A549 (cell line): ENCODE measurements around the gene NFIA.

ENCODE experiments used
- EP300 ChIP-seq, 2 experiments: fragments of >200 bp; sonication (Bioruptor Twin); formaldehyde crosslinking; IDR thresholded peaks; 2 replicates in 1 of 2; 3 replicates in 1 of 2; pipeline ENCODE4 v1.6.1; 2016 to 2017
- HDAC2 ChIP-seq: fragments of 200-600 bp; sonication (generic); IDR thresholded peaks from 2 replicates; pipeline ENCODE4 v1.6.1; 2016
- MAZ ChIP-seq: fragments of 150-350 bp; IDR thresholded peaks from 2 replicates; pipeline ENCODE4 v1.6.1; 2014; ENCODE audit warnings: antibody characterized with exemption, low read depth, low read length, borderline replicate concordance
- POLR2A ChIP-seq: IDR thresholded peaks from 2 replicates; pipeline ENCODE4 v1.6.1; 2012; ENCODE audit warnings: mild to moderate bottlenecking, low read length
- TF ChIP-seq, protein P1 (sequence below): fragments of >200 bp; sonication (Bioruptor Twin); formaldehyde crosslinking; IDR thresholded peaks from 3 replicates; pipeline ENCODE4 v1.5.1; 2016

GRCh38 chr1:61170328-61171238 lies 88.2 kb downstream of the NFIA start:
- TF ChIP-seq HDAC2 (no peak), MAZ (no peak), POLR2A (no peak), EP300 (IDR thresholded peaks at IDR 0.05) (no peak)
- TF ChIP-seq, protein P1, sequence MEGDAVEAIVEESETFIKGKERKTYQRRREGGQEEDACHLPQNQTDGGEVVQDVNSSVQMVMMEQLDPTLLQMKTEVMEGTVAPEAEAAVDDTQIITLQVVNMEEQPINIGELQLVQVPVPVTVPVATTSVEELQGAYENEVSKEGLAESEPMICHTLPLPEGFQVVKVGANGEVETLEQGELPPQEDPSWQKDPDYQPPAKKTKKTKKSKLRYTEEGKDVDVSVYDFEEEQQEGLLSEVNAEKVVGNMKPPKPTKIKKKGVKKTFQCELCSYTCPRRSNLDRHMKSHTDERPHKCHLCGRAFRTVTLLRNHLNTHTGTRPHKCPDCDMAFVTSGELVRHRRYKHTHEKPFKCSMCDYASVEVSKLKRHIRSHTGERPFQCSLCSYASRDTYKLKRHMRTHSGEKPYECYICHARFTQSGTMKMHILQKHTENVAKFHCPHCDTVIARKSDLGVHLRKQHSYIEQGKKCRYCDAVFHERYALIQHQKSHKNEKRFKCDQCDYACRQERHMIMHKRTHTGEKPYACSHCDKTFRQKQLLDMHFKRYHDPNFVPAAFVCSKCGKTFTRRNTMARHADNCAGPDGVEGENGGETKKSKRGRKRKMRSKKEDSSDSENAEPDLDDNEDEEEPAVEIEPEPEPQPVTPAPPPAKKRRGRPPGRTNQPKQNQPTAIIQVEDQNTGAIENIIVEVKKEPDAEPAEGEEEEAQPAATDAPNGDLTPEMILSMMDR: no peak
